ENCODE data around the gene MACROD1.

- TF ChIP-seq, protein P1, sequence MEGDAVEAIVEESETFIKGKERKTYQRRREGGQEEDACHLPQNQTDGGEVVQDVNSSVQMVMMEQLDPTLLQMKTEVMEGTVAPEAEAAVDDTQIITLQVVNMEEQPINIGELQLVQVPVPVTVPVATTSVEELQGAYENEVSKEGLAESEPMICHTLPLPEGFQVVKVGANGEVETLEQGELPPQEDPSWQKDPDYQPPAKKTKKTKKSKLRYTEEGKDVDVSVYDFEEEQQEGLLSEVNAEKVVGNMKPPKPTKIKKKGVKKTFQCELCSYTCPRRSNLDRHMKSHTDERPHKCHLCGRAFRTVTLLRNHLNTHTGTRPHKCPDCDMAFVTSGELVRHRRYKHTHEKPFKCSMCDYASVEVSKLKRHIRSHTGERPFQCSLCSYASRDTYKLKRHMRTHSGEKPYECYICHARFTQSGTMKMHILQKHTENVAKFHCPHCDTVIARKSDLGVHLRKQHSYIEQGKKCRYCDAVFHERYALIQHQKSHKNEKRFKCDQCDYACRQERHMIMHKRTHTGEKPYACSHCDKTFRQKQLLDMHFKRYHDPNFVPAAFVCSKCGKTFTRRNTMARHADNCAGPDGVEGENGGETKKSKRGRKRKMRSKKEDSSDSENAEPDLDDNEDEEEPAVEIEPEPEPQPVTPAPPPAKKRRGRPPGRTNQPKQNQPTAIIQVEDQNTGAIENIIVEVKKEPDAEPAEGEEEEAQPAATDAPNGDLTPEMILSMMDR (IDR thresholded peaks at IDR 0.05): peak in 3 of 6 experiments; percentile 10 to 18 (median 11)
- no peak for TF ChIP-seq POLR2A (IDR thresholded peaks at IDR 0.05)
Measured at GRCh38 chr11:64088162-64089026, 77.5 kb downstream of the MACROD1 start.

All from Peyer's patch (tissue), 4 donors.